CD4-positive, CD25-positive, alpha-beta regulatory T cell (primary cell): ENCODE measurements around the gene IFITM2. TPM values are rescaled to one million over a fixed set of nuclear protein-coding genes. Genes with fewer than 3 reads are reported as not detected.
A peak's percentile ranks its signal among the peaks of the same experiment; 100 is the strongest.
"Not testable (repeated sequence)": the region's sequence is repeated elsewhere in the genome, so short reads cannot be mapped to it uniquely, and the experiment has no call there.

Experiments
- ATAC-seq, 2 donors: fragments of 150-1000 bp; cut with Tn5 transposase; one replicate each; pipeline ENCODE4 v1.10.0; 2021; ENCODE audit warnings: low read depth in 2 of 2, moderate number of reproducible peaks in 2 of 2, moderate library complexity in 1 of 2
- DNase-seq, 3 donors: peaks; one replicate each; pipeline versions ENCODE4 v3.0.0 to v3.0.0-alpha.2; 2012 to 2022; ENCODE audit warnings: mixed read lengths in 1 of 3
- H3K27ac ChIP-seq: one replicate; pipeline ENCODE4 v1.7.0; 2013; ENCODE audit warnings: mild to moderate bottlenecking, low read length; ENCODE audit not compliant: insufficient read depth, poor library complexity, severe bottlenecking
- H3K27me3 ChIP-seq: one replicate; pipeline ENCODE4 v1.7.0; 2013; ENCODE audit warnings: low read length; ENCODE audit not compliant: control insufficient read depth, insufficient read depth
- H3K36me3 ChIP-seq: one replicate; pipeline ENCODE4 v1.7.0; 2013; ENCODE audit warnings: mild to moderate bottlenecking, low read length, moderate library complexity; ENCODE audit not compliant: control insufficient read depth, insufficient read depth
- H3K4me1 ChIP-seq: 2 replicates; pipeline ENCODE4 v1.7.0; 2013; ENCODE audit warnings: mild to moderate bottlenecking, low read length; ENCODE audit not compliant: insufficient read depth, control insufficient read depth, poor library complexity, severe bottlenecking
- H3K4me3 ChIP-seq: one replicate; pipeline ENCODE4 v1.7.0; 2013; ENCODE audit warnings: low read depth, mild to moderate bottlenecking, low read length, moderate library complexity
- H3K9me3 ChIP-seq, 2 experiments: 1 replicate in 1 of 2; 2 replicates in 1 of 2; pipeline ENCODE4 v1.7.0; 2013; ENCODE audit warnings: low read length in 2 of 2, mild to moderate bottlenecking in 1 of 2, moderate library complexity in 1 of 2; ENCODE audit not compliant: control insufficient read depth in 2 of 2
- H3K27ac Mint-ChIP-seq, 3 donors: one replicate each; pipeline ENCODE4 v1.8.0; 2020 to 2022; ENCODE audit warnings: mild to moderate bottlenecking in 3 of 3, mixed read lengths in 3 of 3, moderate library complexity in 2 of 3
- H3K27me3 Mint-ChIP-seq: one replicate; pipeline ENCODE4 v1.8.0; 2022; ENCODE audit warnings: mild to moderate bottlenecking, mixed read lengths
- H3K36me3 Mint-ChIP-seq: one replicate; pipeline ENCODE4 v1.8.0; 2020; ENCODE audit warnings: mixed read lengths
- H3K4me1 Mint-ChIP-seq, 4 donors: one replicate each; pipeline ENCODE4 v1.8.0; 2020 to 2022; ENCODE audit warnings: mixed read lengths in 4 of 4, mild to moderate bottlenecking in 1 of 4
- H3K4me3 Mint-ChIP-seq, 4 donors: one replicate each; pipeline ENCODE4 v1.8.0; 2020 to 2022; ENCODE audit warnings: mild to moderate bottlenecking in 4 of 4, mixed read lengths in 4 of 4, moderate library complexity in 3 of 4
- H3K9me3 Mint-ChIP-seq, 7 donors: one replicate each; pipeline ENCODE4 v1.8.0; 2020 to 2022; ENCODE audit warnings: mixed read lengths in 7 of 7, mild to moderate bottlenecking in 3 of 7, moderate library complexity in 2 of 7
- polyA plus RNA-seq, 4 donors: library from polyadenylated mRNA; unstranded; fragments of 300-500 nt; fragmentation: Illumina TruSeq; gene quantifications; one replicate each; pipeline ENCODE4 v1.2.3, GENCODE V29; 2021
- total RNA-seq: library from RNA; stranded (reverse); gene quantifications from one replicate; pipeline ENCODE4 v1.2.3, GENCODE V29; 2022

IFITM2 gene
- total and polyA plus RNA-seq, 5 donors from 2014 or later, result 376 to 2,097 (median 1,834) TPM

DNA sequence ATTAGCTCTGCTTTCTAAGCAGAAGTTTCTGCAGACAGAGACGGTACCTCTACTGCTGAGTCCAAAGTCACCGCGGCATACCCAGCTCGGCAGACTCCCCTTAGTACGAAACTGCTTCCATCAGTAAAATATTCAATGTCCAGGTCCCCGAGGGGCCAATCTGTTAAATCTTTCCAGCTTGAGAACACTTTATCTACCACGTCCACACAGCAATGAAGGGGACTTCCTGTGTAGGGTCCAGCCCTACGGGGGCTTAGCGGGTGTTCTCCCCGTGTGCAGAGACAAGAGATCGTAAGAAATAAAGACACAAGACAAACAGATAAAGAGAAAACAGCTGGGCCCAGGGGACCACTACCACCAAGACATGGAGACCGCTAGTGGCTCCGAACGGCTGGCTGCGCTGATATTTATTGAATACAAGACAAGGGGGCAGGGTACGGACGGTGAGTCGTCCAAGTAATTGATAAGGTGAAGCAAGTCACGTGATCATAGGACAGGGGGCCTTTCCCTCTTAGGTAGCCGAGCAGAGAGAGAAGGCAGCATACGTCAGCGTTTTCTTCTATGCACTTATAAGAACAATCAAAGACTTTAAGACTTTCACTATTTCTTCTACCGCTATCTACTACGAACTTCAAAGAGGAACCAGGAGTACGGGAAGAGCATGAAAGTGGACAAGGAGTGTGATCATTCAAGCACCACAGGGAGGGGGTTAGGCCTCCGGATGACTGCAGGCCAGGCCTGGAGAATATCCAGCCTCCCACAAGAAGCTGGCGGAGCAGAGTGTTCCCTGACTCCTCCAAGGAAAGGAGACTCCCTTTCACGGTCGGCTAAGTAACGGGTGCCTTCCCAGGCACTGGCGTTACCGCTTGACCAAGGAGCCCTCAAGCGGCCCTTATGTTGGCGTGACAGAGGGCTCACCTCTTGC, 17.2 kb downstream of the IFITM2 start:
- H3K9me3 Mint-ChIP-seq, H3K9me3 ChIP-seq, H3K27me3 ChIP-seq, DNase-seq, H3K36me3 Mint-ChIP-seq, H3K27ac ChIP-seq, H3K36me3 ChIP-seq, H3K27me3 Mint-ChIP-seq, ATAC-seq, H3K4me3 ChIP-seq: not testable (repeated sequence)
- peaks cover 33% of the 10 kb centered on the region for H3K4me1 ChIP-seq
- H3K27ac Mint-ChIP-seq, result peak overlapping the region; percentile 70 to 87 (median 80)
- H3K4me1 Mint-ChIP-seq, result peaks cover 8 to 62% (median 28%) of the 10 kb centered on the region in 4 donors
- H3K4me3 Mint-ChIP-seq, result peak overlapping the region in 1 of 4 donors; percentile 70

DNA sequence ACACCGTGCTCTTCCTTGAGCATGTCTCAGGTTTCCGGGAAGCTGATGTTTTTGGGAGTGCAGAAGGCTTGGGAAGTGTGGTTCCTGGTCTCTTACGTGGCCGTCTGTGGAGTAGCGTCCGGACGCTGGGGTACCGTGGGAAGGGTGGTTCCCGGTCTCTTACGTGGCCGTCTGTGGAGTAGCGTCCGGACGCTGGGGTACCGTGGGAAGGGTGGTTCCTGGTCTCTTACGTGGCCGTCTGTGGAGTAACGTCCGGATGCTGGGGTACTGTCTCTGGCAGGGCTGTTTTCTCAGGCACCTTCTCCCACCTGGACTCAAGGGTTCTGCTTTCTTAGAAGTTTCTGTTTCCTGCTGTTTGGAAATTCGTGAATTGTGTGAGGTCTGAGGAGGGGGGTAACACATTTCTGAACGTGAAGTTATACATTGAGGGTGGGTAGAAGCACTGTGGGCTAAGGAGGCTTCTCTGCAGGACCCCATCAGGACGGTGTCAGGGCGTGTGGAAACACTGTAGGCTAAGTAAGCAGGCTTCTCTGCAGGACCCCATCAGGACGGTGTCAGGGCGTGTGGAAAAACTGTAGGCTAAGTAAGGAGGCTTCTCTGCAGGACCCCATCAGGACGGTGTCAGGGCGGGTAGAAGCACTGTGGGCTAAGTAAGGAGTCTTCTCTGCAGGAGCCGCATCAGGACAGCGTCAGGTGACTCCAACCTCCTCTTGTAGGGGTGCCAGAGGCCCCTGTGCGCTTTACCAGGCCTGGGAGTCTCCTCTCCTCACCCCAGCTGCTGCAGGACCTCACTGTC, 18.4 kb downstream of the IFITM2 start:
- H3K27me3 Mint-ChIP-seq, result no peaks in the 10 kb centered on the region
- no peaks in the 10 kb centered on the region for H3K36me3 ChIP-seq
- peak overlapping the region; percentile 86 to 94 (median 92) for H3K27ac Mint-ChIP-seq
- peaks cover 8 to 64% (median 28%) of the 10 kb centered on the region in 4 donors for H3K4me1 Mint-ChIP-seq
- H3K4me3 Mint-ChIP-seq, result peak overlapping the region in 3 of 4 donors; percentile 32 to 48 (median 46)
- no peak overlapping the region for H3K4me3 ChIP-seq
- peak overlapping the region; percentile 79 for H3K27ac ChIP-seq
- no peaks in the 10 kb centered on the region for H3K36me3 Mint-ChIP-seq
- H3K9me3 Mint-ChIP-seq, result peaks cover 0 to 1% (median 0%) of the 10 kb centered on the region in 7 donors
- H3K9me3 ChIP-seq, result no peaks in the 10 kb centered on the region
- peaks cover 38% of the 10 kb centered on the region for H3K4me1 ChIP-seq
- ATAC-seq, result no peak
- DNase-seq, result no peak
- H3K27me3 ChIP-seq, result no peaks in the 10 kb centered on the region

DNA sequence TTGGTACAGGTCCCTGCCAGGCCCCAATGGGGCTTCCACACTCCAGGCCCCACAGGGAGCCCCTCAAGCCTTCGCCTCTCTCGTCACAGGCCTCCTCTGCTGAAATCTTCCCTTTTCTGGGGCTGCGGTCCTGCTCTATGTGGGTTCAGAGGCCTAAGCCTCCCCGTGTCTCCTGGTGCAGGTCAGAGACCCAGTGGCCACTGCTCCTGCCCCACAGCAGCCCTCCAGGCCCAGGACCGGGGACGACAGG, 18.9 kb downstream of the IFITM2 start:
- Mint-ChIP-seq H3K9me3 (peaks cover 0 to 1% (median 0%) of the 10 kb centered on the region in 7 donors), H3K4me1 (peaks cover 8 to 69% (median 31%) of the 10 kb centered on the region in 4 donors), H3K27ac (peak overlapping the region; percentile 86 to 94 (median 92)), H3K27me3 (no peaks in the 10 kb centered on the region), H3K4me3 (peak overlapping the region; percentile 32 to 48 (median 42)), H3K36me3 (no peaks in the 10 kb centered on the region)
- Histone ChIP-seq H3K27ac (peak overlapping the region; percentile 79), H3K4me3 (peak overlapping the region; percentile 7), H3K27me3 (no peaks in the 10 kb centered on the region), H3K36me3 (no peaks in the 10 kb centered on the region), H3K9me3 (no peaks in the 10 kb centered on the region), H3K4me1 (peaks cover 42% of the 10 kb centered on the region)
- ATAC-seq (no peak), DNase-seq (no peak)

DNA sequence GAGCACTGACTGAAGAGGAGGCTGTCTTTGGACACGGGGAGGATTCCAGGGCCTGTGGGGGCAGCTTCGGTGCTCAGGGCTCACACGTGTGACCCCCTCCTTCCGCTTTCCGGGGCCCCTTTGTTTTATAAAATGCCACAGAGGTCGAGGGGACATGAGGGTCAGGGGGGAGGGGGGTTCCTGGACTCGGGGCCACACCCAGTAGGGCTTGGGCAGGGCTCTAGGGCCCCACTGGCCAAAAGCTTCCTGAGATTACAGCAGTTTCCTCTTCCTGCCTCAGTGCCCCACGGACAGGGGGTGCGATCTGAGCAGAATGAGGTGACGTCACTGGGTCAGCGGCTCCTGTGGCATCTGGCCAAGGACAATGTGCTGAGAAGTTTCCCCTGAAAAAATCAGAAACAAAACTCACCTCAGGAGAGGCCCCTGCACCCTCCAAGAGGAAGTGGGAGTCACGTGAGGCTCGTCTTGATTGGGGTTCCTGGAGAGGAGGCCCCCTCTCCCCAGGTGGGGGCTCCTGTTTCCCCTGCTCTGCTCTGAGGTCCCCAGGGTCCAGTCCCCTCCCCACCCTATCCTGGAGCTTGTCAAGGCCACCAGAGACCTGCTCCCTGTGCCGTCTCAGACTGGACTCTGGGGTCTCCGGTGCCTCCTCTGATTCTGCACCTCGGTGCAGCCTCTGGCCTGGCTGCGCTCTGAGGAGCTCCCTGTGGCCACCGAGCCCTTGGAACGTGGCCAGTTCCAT, 19.4 kb downstream of the IFITM2 start:
- Mint-ChIP-seq H3K27ac (peak overlapping the region; percentile 86 to 94 (median 92)), H3K27me3 (no peaks in the 10 kb centered on the region), H3K4me3 (peak overlapping the region; percentile 56 to 74 (median 66)), H3K4me1 (peaks cover 8 to 74% (median 31%) of the 10 kb centered on the region in 4 donors), H3K36me3 (no peaks in the 10 kb centered on the region), H3K9me3 (peaks cover 0 to 1% (median 0%) of the 10 kb centered on the region in 7 donors)
- no peaks in the 10 kb centered on the region for H3K9me3 ChIP-seq
- no peaks in the 10 kb centered on the region for H3K27me3 ChIP-seq
- peaks cover 42% of the 10 kb centered on the region for H3K4me1 ChIP-seq
- H3K27ac ChIP-seq, result peak overlapping the region; percentile 79
- ATAC-seq, result peak; percentile 48 to 53
- H3K4me3 ChIP-seq, result peak overlapping the region; percentile 7
- H3K36me3 ChIP-seq, result no peaks in the 10 kb centered on the region
- DNase-seq, result peak; percentile 33 to 74 (median 62)

- Mint-ChIP-seq H3K9me3 (peaks cover 0 to 1% (median 0%) of the 10 kb centered on the region in 7 donors), H3K4me1 (peaks cover 8 to 77% (median 33%) of the 10 kb centered on the region in 4 donors), H3K4me3 (peak overlapping the region; percentile 56 to 74 (median 66)), H3K36me3 (no peaks in the 10 kb centered on the region), H3K27ac (peak overlapping the region; percentile 86 to 94 (median 92)), H3K27me3 (no peaks in the 10 kb centered on the region)
- Histone ChIP-seq H3K27me3 (no peaks in the 10 kb centered on the region), H3K4me3 (no peak overlapping the region), H3K9me3 (no peaks in the 10 kb centered on the region), H3K36me3 (no peaks in the 10 kb centered on the region), H3K4me1 (peaks cover 42% of the 10 kb centered on the region), H3K27ac (peak overlapping the region; percentile 79)
- DNase-seq (no peak), ATAC-seq (no peak)
Observed at GRCh38 chr11:327581-327923, 19.9 kb downstream of the IFITM2 start.

- H3K36me3 Mint-ChIP-seq, result no peaks in the 10 kb centered on the region
- Histone ChIP-seq H3K4me1 (peaks cover 42% of the 10 kb centered on the region), H3K36me3 (no peaks in the 10 kb centered on the region), H3K9me3 (no peaks in the 10 kb centered on the region), H3K27me3 (no peaks in the 10 kb centered on the region), H3K4me3 (no peak overlapping the region), H3K27ac (no peak overlapping the region)
- H3K4me1 Mint-ChIP-seq, result peaks cover 8 to 77% (median 35%) of the 10 kb centered on the region in 4 donors
- ATAC-seq (no peak), DNase-seq (no peak)
- peaks cover 0 to 1% (median 0%) of the 10 kb centered on the region in 7 donors for H3K9me3 Mint-ChIP-seq
- H3K4me3 Mint-ChIP-seq, result peak overlapping the region in 1 of 4 donors; percentile 68
- H3K27ac Mint-ChIP-seq, result peak overlapping the region in 1 of 3 donors; percentile 86
- no peaks in the 10 kb centered on the region for H3K27me3 Mint-ChIP-seq
Observed at GRCh38 chr11:328012-328411, 20.4 kb downstream of the IFITM2 start.

DNA sequence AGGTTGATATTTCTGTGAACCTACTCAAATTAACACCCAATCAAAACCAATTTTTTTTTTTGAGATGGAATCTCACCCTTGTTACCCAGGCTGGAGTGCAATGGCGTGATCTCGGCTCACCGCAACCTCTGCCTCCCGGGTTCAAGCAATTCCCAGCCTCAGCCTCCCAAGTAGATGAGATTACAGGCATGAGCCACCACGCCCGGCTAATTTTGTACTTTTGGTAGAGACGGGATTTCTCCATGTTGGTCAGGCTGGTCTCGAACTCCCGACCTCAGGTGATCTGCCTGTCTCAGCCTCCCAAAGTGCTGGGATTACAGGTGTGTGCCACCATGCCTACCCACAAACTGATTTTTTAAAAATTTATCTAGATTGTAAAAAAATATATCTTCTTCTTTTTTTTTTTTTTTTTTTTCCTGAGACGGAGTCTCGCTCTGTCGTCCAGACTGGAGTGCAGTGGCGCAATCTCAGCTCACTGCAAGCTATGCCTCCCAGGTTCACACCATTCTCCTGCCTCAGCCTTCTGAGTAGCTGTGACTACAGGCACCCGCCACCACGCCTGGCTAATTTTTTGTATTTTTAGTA, 21.0 kb downstream of the IFITM2 start:
- H3K27ac ChIP-seq, result not testable (repeated sequence)

More for the DNA sequence above, 21.0 kb downstream of the IFITM2 start:
- H3K36me3 ChIP-seq, H3K9me3 Mint-ChIP-seq, DNase-seq, H3K27me3 Mint-ChIP-seq, H3K9me3 ChIP-seq, H3K27me3 ChIP-seq, ATAC-seq, H3K36me3 Mint-ChIP-seq, H3K4me3 ChIP-seq: not testable (repeated sequence)
- Mint-ChIP-seq H3K27ac (peak overlapping the region; percentile 38 to 86 (median 77)), H3K4me1 (peaks cover 8 to 75% (median 36%) of the 10 kb centered on the region in 4 donors), H3K4me3 (peak overlapping the region in 1 of 4 donors; percentile 13)
- H3K4me1 ChIP-seq, result peaks cover 42% of the 10 kb centered on the region
